Liver (tissue), 9 donors: Measurements from ENCODE around the gene ADAMTS16. TPM values are rescaled to one million over a fixed set of nuclear protein-coding genes. Genes with fewer than 3 reads are reported as not detected.

ENCODE experiments used
- DNase-seq: peaks from one replicate; pipeline ENCODE4 v3.0.0-alpha.2; 2017; ENCODE audit warnings: low spot score
- H3K27ac ChIP-seq, 2 donors: one replicate each; pipeline ENCODE4 v1.7.0; 2013; ENCODE audit warnings: inconsistent platforms in 2 of 2, low read length in 2 of 2, control low read depth in 1 of 2, low read depth in 1 of 2, mild to moderate bottlenecking in 1 of 2
- H3K27me3 ChIP-seq, 4 donors: one replicate each; pipeline versions ENCODE4 v1.6.1 to v1.7.0; 2013; ENCODE audit warnings: low read length in 3 of 4, inconsistent platforms in 1 of 4, mild to moderate bottlenecking in 1 of 4, moderate library complexity in 1 of 4; ENCODE audit not compliant: control insufficient read depth in 4 of 4, insufficient read depth in 4 of 4
- H3K36me3 ChIP-seq, 4 donors: one replicate each; pipeline versions ENCODE4 v1.6.1 to v1.7.0; 2013; ENCODE audit warnings: low read length in 3 of 4, mild to moderate bottlenecking in 3 of 4, low read depth in 1 of 4, moderate library complexity in 1 of 4; ENCODE audit not compliant: control insufficient read depth in 4 of 4, insufficient read depth in 3 of 4
- H3K4me1 ChIP-seq, 4 donors: one replicate each; pipeline versions ENCODE4 v1.6.1 to v1.7.0; 2013; ENCODE audit warnings: low read length in 3 of 4, mild to moderate bottlenecking in 3 of 4, moderate library complexity in 1 of 4; ENCODE audit not compliant: control insufficient read depth in 4 of 4, insufficient read depth in 4 of 4
- H3K4me3 ChIP-seq, 3 donors: one replicate each; pipeline versions ENCODE4 v1.6.1 to v1.7.0; 2013; ENCODE audit warnings: low read length in 3 of 3, control low read depth in 1 of 3, low read depth in 1 of 3, mild to moderate bottlenecking in 1 of 3
- H3K9ac ChIP-seq, 2 donors: one replicate each; pipeline ENCODE4 v1.7.0; 2013; ENCODE audit warnings: low read length in 2 of 2, mild to moderate bottlenecking in 2 of 2, moderate library complexity in 2 of 2, control low read depth in 1 of 2, low read depth in 1 of 2
- H3K9me3 ChIP-seq, 4 donors: one replicate each; pipeline versions ENCODE4 v1.6.1 to v1.7.0; 2013; ENCODE audit warnings: low read length in 3 of 4; ENCODE audit not compliant: control insufficient read depth in 4 of 4
- ATF3 ChIP-seq: IDR thresholded peaks from 2 replicates; pipeline ENCODE4 v1.6.1; 2016; ENCODE audit warnings: antibody characterized with exemption
- CTCF ChIP-seq: fragments of 150-350 bp; IDR thresholded peaks from 2 replicates; pipeline ENCODE4 v1.5.1; 2017; ENCODE audit warnings: improper control_type of control experiment, low read depth, low read length; ENCODE audit not compliant: missing input control
- EGR1 ChIP-seq, 2 donors: IDR thresholded peaks; 2 replicates each; pipeline ENCODE4 v1.6.1; 2016 to 2018; ENCODE audit warnings: antibody characterized with exemption in 2 of 2, low read depth in 2 of 2
- FOXA2 ChIP-seq: IDR thresholded peaks from 2 replicates; pipeline ENCODE4 v1.6.1; 2016; ENCODE audit warnings: antibody characterized with exemption
- HNF4A ChIP-seq, 2 donors: conservative IDR thresholded peaks; 2 replicates each; pipeline ENCODE4 v1.6.1; 2016; ENCODE audit warnings: antibody characterized with exemption in 2 of 2, mild to moderate bottlenecking in 2 of 2
- HNF4G ChIP-seq: IDR thresholded peaks from 2 replicates; pipeline ENCODE4 v1.6.1; 2016; ENCODE audit warnings: antibody characterized with exemption
- JUND ChIP-seq, 2 donors: IDR thresholded peaks; 2 replicates each; pipeline ENCODE4 v1.6.1; 2016; ENCODE audit warnings: antibody characterized with exemption in 2 of 2
- NR2F2 ChIP-seq: IDR thresholded peaks from 2 replicates; pipeline ENCODE4 v1.6.1; 2016; ENCODE audit warnings: antibody characterized with exemption
- REST ChIP-seq: IDR thresholded peaks from 2 replicates; pipeline ENCODE4 v1.6.1; 2016; ENCODE audit warnings: antibody characterized with exemption, mild to moderate bottlenecking
- RXRA ChIP-seq, 2 donors: IDR thresholded peaks; 2 replicates each; pipeline ENCODE4 v1.6.1; 2017 to 2018; ENCODE audit warnings: antibody characterized with exemption in 2 of 2, mild to moderate bottlenecking in 1 of 2
- YY1 ChIP-seq: IDR thresholded peaks from 2 replicates; pipeline ENCODE4 v1.6.1; 2016; ENCODE audit warnings: antibody characterized with exemption, mild to moderate bottlenecking
- ZBTB33 ChIP-seq: IDR thresholded peaks from 2 replicates; pipeline ENCODE4 v1.6.1; 2016; ENCODE audit warnings: antibody characterized with exemption
- WGBS: extraction: QIAGEN DNeasy Blood & Tissue Kit; methylation state at CpG from one replicate; pipeline ENCODE4 v1.1.7; 2013; 5-methylcytosine and 5-hydroxymethylcytosine counted together
- polyA plus RNA-seq, 2 donors: library from polyadenylated mRNA; stranded (reverse) in 1 of 2; unstranded in 1 of 2; fragments of 200-250 nt in 1 of 2; fragments of >200 nt in 1 of 2; fragmentation: Nextera tagmentation in 1 of 2; extraction: Ambion mirVana in 1 of 2; gene quantifications; one replicate each; pipeline versions ENCODE4 v1.2.1 to v1.2.3, GENCODE V29; 2013 to 2015
- total RNA-seq, 2 donors: library from RNA; depleted of rRNA; stranded (reverse); fragments of >200 nt; gene quantifications; one replicate each; pipeline ENCODE4 v1.2.3, GENCODE V29; 2014
- donor health status: healthy.
- donor health status: healthy.
- donor health status: healthy.
- donor health status: healthy.
- donor health status: healthy.

ADAMTS16 gene
- total and polyA plus RNA-seq, 4 donors, result under 0.01 to 0.84 TPM; not detected in 2

- Histone ChIP-seq H3K9ac (no peak overlapping the region), H3K9me3 (peaks cover 0 to 10% (median 2%) of the 10 kb centered on the region in 4 donors), H3K27me3 (no peaks in the 10 kb centered on the region), H3K4me3 (no peak overlapping the region), H3K4me1 (peaks cover 0 to 18% (median 12%) of the 10 kb centered on the region in 4 donors), H3K27ac (no peak overlapping the region), H3K36me3 (no peaks in the 10 kb centered on the region)
- 96% methylated on average over 15 of the region's 15 CpGs for WGBS
- DNase-seq, result no peak
- TF ChIP-seq EGR1 (IDR thresholded peaks at IDR 0.05; ENCODE audit: low read depth in 2 of 2), result no peak
Measured at GRCh38 chr5:5303242-5303641, 163.1 kb downstream of the ADAMTS16 start.

- no peak overlapping the region for H3K9ac ChIP-seq
- H3K9me3 ChIP-seq, result peaks cover 0 to 10% (median 2%) of the 10 kb centered on the region in 4 donors
- no peak for TF ChIP-seq FOXA2
- TF ChIP-seq HNF4G, result no peak
- TF ChIP-seq EGR1 (IDR thresholded peaks at IDR 0.05; ENCODE audit: low read depth in 2 of 2), result no peak
- no peak for TF ChIP-seq NR2F2
- no peak for TF ChIP-seq CTCF
- TF ChIP-seq HNF4A (conservative IDR thresholded peaks at IDR 0.05), result no peak
- no peak for DNase-seq
- H3K27ac ChIP-seq, result no peak overlapping the region
- no peaks in the 10 kb centered on the region for H3K36me3 ChIP-seq
- no peak overlapping the region for H3K4me3 ChIP-seq
- no peaks in the 10 kb centered on the region for H3K27me3 ChIP-seq
- H3K4me1 ChIP-seq, result peaks cover 0 to 7% (median 3%) of the 10 kb centered on the region in 4 donors
- WGBS, result 83% methylated on average over 10 of the region's 10 CpGs
Measured at GRCh38 chr5:5304361-5305020, 164.4 kb downstream of the ADAMTS16 start.

GRCh38 chr5:5306696-5307095 is 166.6 kb downstream of the ADAMTS16 start:
- WGBS, result 90% methylated on average over 7 of the region's 7 CpGs
- no peak for DNase-seq

More at GRCh38 chr5:5306696-5307095, 166.6 kb downstream of the ADAMTS16 start:
- H3K27ac ChIP-seq, result no peak overlapping the region
- peaks cover 0 to 6% (median 2%) of the 10 kb centered on the region in 4 donors for H3K9me3 ChIP-seq
- H3K4me1 ChIP-seq, result peaks cover 0 to 7% (median 3%) of the 10 kb centered on the region in 4 donors
- H3K27me3 ChIP-seq, result no peaks in the 10 kb centered on the region
- no peak overlapping the region for H3K9ac ChIP-seq
- no peak overlapping the region for H3K4me3 ChIP-seq
- no peaks in the 10 kb centered on the region for H3K36me3 ChIP-seq
- no peak for TF ChIP-seq HNF4A (conservative IDR thresholded peaks at IDR 0.05)
- no peak for TF ChIP-seq REST
- TF ChIP-seq ATF3, result no peak
- TF ChIP-seq RXRA (IDR thresholded peaks at IDR 0.05), result no peak
- no peak for TF ChIP-seq JUND (IDR thresholded peaks at IDR 0.05)
- no peak for TF ChIP-seq YY1
- TF ChIP-seq CTCF, result no peak
- TF ChIP-seq ZBTB33, result no peak
- TF ChIP-seq HNF4G, result no peak
